HG02943 (cell line): ENCODE measurements around the gene ATOH8.

ENCODE experiments used
- ATAC-seq: cut with Tn5 transposase; IDR thresholded peaks from one replicate; pipeline ENCODE4 v1.9.1; 2021; ENCODE audit warnings: mild to moderate bottlenecking, low read depth, moderate library complexity; ENCODE audit not compliant: unreplicated experiment

ATOH8 gene

DNA sequence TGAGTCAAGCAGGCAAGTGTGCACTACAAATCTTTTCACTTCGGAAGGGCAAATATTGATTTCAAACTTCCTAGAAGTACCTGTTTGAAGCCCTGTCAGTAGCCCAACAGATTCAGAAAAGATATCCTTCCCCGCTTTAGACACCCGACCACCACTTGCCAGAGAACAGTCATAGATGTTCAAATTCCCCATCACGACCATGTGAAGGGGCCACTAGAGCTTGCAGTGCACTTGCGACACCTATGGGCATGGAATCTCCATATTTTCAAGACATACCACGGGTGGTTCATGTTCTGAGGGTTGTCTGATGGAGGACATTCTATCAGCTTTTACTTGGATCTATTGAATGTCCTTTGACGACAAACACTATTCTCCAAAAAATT lies 35.8 kb upstream of the ATOH8 start:
- no peak for ATAC-seq

DNA sequence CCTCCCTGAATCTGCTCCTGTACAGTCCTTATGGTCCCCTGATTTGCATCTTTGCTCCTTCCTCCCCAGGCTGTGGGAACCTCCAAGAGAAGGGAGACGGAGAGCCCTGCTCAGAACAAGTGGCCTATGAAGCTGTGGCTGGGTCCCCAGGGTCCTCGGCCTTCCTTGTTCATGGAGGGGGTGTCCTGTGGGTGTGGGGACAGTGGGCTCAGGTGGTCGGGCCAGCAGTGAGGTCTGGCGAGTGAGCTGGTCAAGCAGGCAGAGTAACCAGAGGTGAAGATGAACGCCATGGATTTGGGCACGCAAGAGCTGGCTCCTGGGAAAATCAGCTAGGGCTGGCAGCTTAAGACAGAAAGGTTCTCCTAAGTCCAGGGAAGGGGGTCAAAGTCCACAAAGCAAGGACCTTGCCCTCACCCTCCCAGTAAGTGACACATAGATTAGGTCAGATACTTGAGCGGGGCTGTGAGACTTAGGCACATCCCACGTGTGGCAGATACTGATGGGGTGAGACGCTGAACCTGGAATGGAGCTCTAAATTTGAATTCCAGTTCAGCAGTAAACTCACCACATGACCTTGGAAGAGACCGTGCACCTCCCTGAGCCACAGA lies 34.8 kb upstream of the ATOH8 start:
- no peak for ATAC-seq

DNA sequence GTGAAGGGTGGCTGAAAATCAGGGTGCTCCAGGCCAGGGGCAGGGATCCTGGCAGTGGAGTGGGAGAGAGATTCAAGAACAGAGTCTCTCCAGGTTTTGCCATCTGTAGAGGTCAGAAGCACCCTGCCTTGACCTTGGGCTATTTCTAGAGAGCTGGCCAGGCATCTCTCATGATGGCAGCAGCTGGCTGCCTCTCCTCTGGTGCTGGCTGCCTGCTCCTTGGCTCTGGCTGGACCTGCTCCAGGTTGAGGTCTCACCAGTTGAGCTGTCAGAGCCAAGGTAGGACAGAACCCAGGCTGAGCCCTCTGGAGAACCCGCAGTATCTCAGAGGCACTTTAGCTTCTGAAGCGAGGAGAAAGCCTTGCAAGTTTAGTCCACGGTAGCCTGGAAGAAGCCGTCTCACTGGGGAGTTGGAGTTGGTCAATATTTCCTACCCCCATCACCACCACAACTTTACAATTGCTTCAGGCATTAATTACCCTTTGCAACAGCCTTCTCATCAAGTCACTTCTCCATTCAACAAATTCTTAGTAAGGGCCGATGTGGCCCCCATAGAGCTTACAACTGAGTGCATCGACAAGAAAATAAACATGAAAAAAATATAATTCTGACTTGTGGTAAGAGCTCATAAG lies 34.1 kb upstream of the ATOH8 start:
- no peak for ATAC-seq

DNA sequence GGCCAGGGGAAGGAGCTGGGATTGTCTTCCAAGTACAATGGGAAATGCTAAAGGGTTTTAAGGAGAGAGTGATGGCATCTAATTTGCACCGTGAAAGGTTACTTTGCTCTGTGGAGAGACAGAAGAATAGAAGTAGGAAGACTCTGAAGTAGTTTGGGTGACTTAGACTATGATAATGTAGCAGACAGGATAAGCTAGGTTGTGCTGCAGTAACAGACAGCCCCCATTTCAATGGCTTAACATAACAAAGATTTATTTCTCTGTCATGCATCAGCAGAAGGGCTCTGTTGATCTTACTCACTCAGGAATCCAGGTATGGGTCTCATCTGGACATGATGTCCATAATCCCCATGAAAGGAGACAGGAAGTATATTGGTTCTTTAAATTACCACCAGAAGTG lies 33.3 kb upstream of the ATOH8 start:
- ATAC-seq: no peak

DNA sequence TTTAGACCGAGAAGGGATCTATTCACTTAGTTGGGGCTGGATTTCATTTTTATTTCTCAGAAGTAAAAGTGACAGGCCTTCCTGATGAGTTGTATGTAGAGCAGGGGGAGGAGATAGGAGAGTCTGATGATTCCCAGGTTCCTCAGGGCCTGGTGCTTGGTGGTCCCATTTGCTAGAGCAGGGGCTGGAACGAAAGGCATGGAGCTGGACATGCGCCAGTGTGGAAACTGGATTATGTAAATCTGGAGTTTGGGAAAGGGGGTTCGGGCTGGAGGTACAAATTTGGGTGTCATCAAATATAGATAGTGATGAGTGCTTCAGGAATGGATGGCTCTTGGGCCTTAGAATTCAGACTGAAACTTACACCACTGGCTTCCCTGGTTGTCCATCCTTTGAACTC lies 32.1 kb upstream of the ATOH8 start:
- ATAC-seq: no peak

DNA sequence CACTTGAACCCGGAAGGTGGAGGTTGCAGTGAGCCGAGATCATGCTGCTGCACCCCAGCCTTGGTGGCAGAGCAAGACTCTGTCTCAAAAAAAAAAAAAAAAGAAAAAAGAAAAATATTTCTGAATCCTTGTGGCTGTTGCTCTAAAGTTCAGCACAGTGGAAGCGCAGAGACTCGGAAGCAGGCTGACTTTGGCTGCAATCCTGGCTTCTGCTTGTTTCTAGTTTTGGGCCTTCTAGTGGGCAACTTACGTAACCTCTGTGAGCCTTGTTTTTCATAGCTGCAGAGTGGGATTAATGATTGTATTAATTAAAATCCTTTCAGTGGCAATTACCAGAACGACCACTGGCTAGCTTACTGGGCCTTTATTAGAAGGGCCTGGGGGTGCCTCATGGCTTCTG lies 31.3 kb upstream of the ATOH8 start:
- no peak for ATAC-seq

DNA sequence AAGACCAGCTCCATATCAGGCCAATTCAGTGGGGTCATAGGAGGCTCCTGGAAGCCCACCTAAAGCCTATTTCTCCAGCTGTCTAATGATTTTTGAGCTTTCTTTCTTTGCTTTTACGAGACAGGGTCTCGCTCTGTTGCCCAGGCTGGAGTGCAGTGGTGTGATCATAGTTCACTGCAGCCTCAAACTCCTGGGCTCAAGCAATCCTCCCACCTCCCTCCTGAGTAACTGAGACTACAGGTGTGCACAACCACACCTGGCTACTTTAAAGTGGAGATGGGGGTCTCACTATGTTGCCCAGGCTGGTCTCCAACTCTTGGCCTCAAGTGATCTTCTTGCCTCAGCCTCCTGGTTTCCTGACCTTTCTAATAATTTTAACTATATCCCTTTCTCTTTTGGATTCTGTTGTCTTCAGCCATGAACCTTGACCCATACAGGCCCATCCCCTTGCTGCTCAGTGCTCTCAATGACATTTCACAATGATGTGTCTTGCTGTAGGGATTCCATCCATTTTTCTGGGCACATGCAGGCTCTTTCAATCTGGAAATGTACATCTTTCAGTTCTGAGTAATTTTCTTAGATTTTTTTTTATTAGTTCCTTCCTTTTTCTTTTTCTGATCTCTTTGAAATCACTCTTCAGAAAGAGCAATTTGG lies 30.0 kb upstream of the ATOH8 start:
- no peak for ATAC-seq

DNA sequence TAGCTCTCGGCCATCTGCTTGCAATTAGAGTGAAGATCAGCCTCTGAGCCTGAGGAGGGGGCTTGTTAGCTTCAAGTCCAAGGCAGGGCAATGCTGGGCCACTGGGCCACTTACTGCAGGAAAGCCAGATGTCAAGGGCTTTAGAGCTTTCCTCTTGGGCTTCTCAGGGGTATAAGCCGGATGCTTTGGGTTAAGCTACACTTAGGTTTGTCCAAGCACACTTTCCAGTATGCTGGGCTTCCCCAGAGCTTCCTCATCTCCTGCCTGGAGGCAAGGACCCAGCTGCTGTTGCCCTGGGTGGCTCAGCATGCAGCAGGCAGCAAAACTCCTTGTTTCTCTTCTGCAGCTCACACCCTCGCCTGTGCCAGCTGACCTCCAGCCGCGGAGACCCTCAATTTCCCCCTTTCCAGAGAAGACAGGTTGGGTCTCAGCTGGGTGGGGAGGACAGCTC lies 29.0 kb upstream of the ATOH8 start:
- ATAC-seq: no peak

DNA sequence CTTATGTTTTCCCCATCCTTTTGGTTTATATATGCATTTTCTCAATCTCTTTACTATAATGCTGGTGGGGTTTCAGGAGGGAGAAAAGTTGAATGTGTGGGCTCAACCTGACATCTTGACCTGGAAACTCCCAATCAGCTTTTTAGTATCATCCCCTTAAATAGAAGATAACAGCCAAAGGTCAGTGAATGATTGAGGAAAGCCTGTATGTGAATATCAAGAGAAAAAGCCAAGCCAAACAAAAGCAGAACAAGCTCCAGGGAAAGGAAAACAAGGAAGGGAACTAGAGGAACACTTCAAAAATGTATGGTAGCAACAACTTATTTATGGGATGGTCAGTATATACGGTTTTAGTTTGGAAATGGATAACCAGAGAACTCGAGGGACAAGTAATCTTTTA lies 28.3 kb upstream of the ATOH8 start:
- ATAC-seq: no peak

DNA sequence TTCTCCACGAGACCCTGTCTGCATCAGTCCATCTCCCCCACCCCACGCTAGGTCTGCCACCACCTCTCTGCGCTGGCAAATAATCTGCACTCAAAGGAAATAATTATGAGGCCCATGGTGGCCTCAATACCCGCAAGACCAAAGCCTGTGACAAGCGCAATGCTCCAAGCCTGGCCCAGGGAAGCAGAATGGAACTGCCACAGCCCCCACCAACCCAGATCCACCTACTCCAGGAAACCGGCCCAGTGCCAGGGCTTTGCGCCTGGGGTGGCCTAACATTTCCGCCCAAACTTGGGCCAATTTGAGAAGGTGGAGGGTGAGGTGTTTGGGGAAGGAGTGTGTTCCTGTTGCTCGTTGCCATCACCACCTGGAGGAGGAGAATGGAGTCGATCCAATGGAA lies 26.0 kb upstream of the ATOH8 start:
- ATAC-seq: no peak

DNA sequence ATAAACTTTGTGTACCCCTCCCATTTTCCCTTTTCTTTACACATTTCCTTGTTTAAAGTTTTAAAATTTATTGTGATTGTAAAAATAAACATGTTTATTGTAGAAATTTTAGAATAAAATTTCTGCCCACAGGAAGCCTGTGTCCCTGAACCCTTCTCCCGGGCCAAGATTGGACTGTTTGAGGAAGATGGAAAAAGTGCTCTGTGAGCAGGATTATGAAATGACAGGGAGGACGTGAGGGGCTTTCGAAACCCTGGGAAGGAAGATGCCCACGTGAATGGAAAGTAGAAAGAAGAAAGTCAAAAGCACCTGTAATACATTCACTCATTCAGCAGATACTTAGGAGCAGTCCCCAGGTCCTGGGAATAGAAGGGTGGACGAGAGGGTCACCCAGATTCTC lies 25.4 kb upstream of the ATOH8 start:
- no peak for ATAC-seq

DNA sequence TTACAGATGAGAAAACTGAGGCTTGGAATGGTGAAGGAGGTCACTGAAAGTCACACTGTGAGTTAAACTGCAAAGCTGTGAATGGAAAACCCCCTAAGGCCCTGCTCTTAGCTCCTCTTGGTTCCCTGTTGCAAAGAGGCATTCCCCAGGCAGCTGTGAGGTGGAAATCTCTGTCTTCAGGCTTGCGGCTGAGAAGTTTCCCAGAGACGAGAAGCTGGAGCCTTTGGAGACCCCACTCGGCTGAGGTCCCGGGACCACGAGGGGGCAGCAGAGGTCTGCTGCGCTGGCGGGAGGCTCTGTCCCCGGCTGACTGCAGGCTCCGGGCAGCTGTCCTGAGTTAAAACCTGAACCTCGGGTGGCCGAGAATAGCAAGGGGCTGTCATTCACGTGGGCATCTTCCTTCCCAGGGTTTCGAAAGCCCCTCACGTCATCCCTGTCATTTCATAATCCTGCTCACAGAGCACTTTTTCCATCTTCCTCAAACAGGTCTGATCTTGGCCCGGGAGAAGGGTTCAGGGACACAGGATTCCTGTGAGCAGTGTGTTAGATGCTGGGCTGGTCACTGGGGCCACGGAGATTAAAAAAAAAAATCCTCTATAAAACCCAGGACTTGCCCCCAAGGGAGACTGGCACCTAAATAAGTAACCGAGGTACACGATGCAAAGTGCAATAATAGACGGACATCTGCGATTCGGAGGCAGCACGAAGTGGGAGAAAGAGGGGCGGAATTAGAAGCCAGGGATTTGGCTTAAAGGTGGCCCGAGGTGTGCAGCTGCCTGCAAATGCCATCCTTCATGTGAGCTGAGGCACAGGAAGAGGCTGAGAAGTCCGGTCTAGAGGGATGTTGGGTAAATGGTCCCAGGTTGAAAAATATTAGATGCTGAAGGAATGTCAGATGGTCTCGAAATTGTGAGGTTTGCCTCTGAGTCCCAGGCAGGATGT lies 24.6 kb upstream of the ATOH8 start:
- ATAC-seq: no peak

DNA sequence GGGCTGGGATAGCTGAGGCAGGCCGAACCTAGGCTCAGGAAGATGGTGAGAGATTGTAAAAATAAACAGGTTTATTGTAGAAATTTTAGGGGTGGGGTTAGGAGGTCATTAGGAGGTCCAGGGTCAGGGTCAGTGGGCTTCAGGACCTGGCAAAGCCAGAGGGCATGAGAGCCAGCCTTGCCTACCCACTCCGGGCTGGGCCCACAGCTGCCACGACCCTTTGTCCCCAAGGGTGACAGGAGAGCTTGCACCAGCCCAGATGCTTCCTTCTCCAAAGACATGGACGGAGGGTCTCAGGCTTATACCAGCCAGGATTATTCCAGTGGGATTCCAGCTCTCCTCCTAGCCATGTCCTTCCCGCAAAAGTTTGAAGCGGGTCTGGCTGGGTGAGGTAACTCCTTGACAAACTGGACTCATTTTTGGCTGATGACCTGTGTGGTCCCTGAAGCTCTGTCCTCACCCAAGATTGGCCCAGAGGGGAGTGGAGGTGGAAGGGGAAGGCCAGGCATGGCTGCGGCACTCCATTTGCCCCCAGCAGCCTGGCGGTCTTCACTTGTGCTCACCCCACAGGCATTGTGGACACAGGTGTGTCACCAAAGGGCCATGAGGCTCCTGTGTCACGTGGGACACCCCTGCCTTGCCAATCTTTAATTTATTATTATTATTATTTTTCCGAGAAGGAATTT lies 23.8 kb upstream of the ATOH8 start:
- no peak for ATAC-seq

DNA sequence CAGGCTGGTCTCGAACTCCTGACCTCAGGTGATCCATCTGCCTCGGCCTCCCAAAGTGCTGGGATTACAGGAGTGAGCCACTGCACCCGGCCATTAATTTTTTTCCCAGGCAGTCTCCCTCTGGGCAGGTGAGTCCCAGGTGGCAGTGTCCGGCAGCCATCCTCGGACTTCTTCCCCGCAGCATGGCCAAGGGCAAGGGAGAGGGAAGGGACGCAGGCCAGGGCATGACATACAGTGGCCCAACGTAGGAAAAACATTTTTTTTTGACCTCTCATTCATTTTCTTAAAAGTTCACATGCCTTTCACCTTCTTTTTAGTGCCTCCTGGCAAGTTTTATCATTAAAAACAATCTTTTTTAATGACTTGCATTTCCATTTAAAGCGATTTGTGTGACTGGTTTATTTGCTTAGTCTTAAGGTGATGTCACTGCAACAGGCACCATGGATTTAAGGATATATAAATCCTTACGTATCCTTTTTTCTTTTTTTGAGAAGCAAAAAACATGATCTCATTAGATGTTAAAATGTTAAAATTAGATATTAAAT lies 23.0 kb upstream of the ATOH8 start:
- ATAC-seq: no peak

DNA sequence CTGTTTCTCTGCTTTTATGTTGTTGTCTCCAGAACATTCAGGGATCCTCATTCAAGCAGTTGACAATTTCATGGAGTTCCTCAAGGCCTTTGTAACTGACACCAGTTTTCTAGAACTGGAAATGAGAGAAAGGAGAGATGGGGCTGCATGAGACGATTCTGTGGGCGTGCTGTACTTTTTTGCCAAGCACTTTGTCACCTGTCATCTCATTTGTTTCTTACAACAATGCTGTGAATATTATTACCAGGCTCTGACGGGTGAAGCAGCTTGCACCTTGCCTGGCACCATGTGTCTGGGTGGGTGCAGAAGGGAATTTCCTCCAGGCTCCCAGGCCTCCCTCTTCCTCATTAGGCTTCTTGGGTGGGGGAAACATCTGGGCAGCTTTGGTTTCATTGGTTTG lies 22.2 kb upstream of the ATOH8 start:
- no peak for ATAC-seq

DNA sequence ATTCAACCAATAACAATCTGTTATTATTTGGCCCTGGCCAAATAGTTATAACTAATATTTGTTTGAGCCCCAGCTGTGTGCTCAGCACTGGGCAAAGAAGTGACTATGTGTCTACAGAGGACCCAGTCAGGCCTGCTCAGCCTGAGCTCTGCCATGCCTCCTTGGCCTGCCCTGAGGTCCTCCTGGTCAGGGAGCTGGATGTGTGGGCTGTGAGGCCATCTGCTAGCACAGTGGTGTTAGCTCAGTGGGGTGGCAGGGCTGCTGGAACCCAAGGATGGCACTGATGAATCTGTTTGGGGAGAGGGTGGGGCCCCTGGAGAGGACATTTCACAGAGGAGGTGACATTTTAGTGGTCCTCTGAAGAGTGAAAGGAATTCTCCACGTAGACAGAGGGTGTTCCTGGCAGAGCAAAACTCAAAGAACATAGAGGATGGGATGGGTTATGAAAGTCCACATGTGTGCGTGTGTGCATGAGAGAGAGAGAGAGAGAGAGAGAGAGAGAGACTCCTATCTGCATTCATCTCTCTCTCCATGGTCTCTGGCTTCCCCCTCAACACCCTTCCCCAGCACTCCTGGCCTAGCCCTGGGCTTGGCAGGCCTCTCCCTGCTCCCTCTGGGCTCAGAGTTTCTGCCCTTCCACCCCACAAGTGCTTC lies 21.2 kb upstream of the ATOH8 start:
- ATAC-seq: no peak

DNA sequence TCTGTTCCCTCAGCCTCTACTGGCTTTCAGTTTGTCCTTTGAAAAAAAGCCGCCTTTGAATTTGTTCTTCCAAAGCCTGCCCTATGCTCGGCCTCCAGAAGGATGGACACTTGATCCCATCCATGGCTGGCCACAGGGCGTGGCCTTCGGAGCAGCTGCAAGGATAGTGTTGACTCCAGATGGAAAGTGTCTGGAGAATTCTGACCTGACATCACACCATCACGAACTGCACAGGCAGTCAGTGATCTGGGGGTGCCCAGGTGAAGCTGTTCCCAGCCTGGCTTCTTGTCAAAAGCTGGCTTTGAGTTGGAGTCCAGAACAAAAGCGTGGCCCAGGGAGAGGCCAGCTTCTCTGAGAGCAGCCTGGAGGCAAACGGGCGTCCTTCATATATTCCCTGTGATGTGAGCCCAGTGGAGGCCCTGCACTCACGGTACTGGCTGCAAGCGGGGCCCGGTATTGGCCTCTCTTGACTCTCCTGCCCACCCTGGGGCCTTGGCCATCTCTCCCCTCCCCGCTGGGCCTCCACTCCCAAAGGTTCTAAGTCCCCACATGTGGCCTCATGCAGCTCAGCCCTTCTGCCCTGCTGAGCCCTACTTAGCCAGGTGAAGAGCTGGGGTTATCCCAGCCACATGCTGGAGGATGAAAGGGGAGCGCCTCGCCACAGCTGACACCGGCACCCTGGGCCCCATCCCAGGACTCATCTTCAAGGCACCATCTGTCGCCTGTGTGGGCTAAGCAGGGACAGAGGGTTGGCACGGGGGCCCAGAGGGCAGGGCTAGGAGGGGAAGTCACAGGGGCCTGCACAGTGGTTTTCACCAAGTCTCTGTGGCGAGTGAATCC lies 20.4 kb upstream of the ATOH8 start:
- ATAC-seq: no peak

DNA sequence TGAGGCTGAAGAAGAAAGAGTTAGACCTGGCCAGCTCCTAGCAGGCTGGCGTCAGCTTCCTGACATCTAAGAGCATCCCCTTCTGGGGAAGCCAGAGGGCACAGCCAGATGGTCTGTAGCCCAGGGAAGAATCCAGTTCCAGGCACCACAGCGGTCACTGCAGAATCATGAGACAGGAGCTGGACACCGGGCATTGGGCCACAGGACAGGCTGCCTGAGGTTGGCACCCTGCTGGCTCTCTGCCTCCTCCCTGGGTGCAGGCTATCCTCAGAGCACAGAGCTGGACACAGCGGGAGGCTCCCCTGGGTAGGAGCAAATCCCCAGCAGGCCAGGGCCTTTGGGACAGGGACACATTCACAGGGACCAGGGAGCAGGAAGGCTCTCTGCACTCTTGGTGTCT lies 19.8 kb upstream of the ATOH8 start:
- ATAC-seq: no peak
